GM18526 (cell line): Measurements from ENCODE around the gene TMEM255B.

Experiments
- POLR2A ChIP-seq: IDR thresholded peaks from 3 replicates; pipeline ENCODE4 v1.6.1; 2011; ENCODE audit not compliant: insufficient read length; ENCODE audit errors: extremely low read depth

Gene TMEM255B

GRCh38 chr13:113759525-113760137 lies 605 bp downstream of the TMEM255B start:
- TF ChIP-seq POLR2A = no peak

GRCh38 chr13:113761136-113761535 lies 2.1 kb downstream of the TMEM255B start:
- no peak for TF ChIP-seq POLR2A

GRCh38 chr13:113762075-113762474 lies 3.0 kb downstream of the TMEM255B start:
- TF ChIP-seq POLR2A = no peak

GRCh38 chr13:113762538-113762937 lies 3.5 kb downstream of the TMEM255B start:
- TF ChIP-seq POLR2A = no peak

- TF ChIP-seq POLR2A = no peak
Observed at GRCh38 chr13:113763254-113763653, 4.2 kb downstream of the TMEM255B start.

- TF ChIP-seq POLR2A = no peak
Observed at GRCh38 chr13:113763961-113764792, 5.2 kb downstream of the TMEM255B start.

GRCh38 chr13:113764793-113765563 lies 6.0 kb downstream of the TMEM255B start:
- no peak for TF ChIP-seq POLR2A

- no peak for TF ChIP-seq POLR2A
Observed at GRCh38 chr13:113765564-113765910, 6.5 kb downstream of the TMEM255B start.

- no peak for TF ChIP-seq POLR2A
Observed at GRCh38 chr13:113766035-113766800, 7.2 kb downstream of the TMEM255B start.

- no peak for TF ChIP-seq POLR2A
Observed at GRCh38 chr13:113767366-113767765, 8.3 kb downstream of the TMEM255B start.

GRCh38 chr13:113768018-113768905 lies 9.2 kb downstream of the TMEM255B start:
- TF ChIP-seq POLR2A = no peak

GRCh38 chr13:113769106-113769505 lies 10.1 kb downstream of the TMEM255B start:
- TF ChIP-seq POLR2A = no peak

GRCh38 chr13:113769881-113770280 lies 10.9 kb downstream of the TMEM255B start:
- no peak for TF ChIP-seq POLR2A

- TF ChIP-seq POLR2A = no peak
Observed at GRCh38 chr13:113770441-113770840, 11.4 kb downstream of the TMEM255B start.
